Suppressor macrophage (primary cell): ENCODE measurements around the gene CD4.
A peak's percentile ranks its signal among the peaks of the same experiment; 100 is the strongest.

Source experiments
- DNase-seq, 4 experiments: peaks; one replicate each; pipeline ENCODE4 v3.0.0-alpha.2; 2020 to 2022

Gene CD4

DNA sequence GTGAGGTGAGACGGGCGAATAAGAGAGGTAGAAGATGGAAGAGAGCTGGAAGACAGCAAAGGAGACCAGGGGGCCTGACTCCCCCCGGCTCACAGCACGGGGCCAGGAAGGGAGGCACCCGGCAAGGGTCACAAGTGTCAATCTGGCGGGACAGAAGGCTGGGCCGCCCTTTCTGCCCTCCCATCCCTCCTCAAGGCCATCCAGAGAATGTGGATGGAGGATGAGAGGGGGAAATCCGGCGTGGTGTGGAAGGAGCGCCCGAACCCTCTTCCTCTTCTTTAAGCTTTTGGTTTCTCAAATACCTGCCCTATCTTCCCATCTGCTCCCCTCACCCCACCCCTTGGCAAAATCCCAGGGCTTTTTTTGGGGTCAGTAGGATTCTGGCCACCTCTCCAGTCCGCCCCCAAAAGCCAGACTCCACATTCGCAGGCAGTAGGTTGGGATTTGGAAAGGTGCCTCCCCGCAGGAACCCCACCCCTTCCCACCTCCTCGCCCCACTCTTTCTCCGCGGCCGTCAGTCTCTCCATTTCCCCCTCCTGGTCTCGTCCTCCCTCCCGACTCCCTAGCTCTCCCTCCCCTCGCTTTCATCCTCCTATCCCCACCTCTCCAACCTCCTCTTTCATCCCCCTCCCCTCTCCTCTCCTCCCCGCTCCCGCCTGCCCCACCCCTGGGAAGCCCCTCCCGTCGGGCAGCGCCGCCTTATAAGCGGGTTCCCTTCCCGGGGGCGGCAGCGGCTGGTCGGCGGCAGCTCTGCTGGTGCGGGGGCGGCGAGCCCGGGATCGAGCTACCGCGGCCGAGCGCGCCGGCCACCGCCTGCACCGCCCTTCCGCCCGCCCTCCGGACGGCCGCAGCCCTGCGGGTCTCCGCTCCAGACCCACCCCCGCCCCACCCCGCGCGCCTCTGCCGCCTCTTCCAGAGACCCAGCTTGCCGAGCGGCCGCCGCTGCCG is 23.4 kb upstream of the CD4 start, which contains the start of gene PTMS:
TSS of gene PTMS (plus strand) at position 730 of the 948 bp plus-strand sequence. CDS start 343 bp downstream, outside the sequence.
- peak; percentile 36 to 81 (median 66) for DNase-seq

DNA sequence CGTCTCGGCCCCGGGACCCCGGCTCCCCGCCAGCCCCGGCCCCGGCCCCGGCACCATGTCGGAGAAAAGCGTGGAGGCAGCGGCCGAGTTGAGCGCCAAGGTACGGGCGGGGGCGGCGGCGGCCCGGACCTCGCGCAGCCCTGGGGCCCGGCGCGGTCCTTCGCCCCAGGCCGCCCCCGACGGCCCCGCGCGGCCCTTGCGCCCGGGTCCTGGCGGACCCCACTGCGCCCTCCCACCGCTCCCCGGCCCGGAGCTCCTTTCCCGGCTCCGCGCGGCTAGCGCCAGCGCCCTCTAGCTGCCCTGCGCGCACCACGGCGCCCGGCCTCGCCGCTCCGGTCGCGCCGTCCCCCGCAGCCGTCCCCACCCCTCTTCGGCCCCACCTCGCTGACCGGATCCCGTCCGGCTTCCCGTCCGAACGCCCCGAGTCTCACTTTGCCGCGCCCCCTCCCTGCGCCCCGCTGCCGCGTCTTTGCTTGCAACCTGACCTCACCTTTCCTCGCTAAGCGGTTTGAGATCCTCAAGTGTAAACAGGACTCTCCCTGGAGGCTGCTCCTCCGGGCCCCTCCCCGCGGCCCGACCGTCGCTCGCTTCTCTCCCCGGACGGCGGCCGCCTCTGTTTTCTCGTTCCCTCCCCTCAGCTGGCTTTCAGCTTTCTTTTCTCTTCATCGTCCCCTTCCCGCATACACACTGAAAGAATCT is 22.5 kb upstream of the CD4 start:
- DNase-seq: peak; percentile 73 to 92 (median 83)

DNA sequence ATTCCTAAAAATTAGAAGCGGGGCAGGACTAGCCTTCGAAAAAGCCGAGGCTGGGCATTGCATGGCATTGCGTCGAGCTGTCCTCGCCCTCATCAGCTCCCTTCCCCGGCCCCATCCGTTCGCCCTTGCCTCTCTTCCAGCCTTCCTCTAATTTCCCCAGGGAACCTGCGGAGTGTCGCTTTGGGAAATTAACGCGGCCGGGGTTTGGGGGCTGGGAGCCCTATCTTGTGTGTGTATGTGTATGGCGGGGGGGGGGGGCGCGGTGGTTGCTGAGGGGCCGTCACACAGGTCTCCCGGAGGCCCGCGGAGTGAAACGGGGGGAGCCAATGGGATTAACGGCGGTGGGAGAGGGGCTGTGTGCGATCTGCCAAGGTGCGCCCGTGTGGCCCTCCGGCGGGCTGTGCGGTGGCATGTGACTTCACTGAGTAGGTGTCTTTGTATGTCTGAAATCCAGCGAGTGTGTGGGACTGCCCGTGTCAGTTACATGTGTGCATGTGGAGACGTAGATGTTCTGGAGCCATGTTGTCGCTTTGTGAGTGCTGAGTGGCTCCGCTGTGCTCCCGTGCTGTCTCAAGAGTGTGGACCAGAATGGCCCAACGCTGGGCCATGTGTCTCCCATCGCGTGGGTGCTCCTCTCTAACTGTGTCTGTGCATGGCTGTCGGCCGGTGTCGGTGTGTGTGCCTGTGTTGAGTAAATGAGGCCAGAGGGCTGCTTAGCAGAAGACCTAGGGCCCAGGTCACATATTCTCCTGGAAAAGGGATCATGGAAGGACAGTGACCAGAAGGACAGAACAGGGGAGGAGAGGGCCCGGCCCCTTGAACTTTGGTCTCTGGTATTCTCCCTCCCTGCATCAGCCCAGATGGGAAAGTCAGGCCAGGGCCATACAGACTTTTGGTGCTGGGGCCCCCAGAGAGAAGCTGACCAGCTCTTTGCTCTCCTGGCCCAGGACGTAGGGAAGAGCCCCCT is 21.7 kb upstream of the CD4 start:
- no peak for DNase-seq

DNA sequence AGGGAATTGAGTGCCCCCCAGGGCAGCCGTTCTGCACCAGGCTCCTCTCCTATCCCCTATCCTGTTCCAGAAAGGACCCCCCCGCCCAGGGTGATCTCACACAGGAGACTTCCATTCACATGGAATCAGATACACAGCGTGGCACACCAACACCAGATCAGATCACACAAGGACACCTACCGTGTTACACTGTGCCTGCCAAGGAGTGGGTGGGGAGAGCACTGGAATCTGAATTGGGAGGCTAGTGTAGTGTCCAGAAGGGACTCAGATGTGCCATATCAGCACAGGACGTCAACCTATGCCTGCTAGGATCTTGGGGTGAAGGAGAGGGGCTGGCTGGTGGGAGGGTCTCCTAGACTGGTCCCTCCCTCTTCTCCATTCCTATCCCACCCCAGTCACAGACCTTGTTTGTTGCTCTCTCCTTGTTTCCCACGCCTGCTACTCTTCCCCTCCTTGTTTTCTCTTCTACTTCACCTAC is 20.9 kb upstream of the CD4 start:
- DNase-seq: no peak

DNA sequence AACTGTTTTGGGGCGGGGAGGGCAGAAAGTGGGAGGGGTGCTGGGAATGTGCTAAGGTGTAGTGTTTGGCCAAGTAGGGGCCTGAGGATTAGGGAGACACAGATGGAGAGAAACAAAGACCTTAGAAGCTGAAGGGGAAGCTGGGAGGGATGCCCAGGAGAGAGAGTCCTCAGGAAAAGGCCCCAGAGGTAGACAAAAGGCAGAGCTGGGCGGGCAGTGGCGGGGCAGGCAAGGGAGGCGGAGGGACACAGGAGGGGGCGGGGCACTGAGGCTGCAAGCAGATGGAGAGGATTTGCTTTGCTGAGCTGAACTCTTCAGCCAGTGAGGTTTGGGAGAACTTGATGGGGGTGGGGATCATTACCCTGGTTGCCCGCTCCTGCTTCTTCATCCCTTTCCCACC is 20.3 kb upstream of the CD4 start:
- DNase-seq: no peak

DNA sequence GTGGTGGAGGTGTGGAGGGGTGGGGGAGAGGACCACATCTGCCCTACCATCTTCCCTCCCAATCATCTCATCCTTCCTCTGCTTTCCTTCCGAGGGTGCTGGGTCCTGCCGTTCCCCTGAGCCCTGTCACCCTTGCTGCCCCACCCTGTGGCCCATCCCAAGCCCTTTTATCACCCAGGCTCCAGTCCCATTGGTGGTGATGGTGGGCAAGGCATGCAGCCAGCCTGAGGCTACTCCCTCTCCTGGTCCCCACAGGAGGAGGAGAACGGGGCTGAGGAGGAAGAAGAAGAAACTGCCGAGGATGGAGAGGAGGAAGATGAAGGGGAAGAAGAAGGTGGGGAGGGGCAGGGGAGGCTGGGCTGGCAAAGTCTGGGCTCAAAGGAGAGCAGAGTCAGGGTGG is 19.7 kb upstream of the CD4 start:
- DNase-seq: no peak

DNA sequence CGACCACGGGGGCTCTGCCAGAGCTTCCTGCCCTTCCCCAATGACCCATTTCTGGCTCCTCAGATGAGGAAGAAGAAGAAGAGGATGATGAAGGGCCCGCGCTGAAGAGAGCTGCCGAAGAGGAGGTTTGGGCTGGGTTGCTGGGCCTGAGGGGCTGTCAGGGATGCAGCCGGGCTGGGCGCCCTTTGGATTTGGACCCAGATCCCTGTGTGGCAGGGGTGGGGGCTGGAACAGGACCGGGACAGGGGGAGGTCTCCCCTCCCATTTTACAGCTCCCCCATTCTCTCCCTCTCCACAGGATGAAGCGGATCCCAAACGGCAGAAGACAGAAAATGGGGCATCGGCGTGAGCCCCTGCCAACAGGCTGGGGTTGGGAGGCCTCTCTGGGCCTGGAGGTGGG is 19.2 kb upstream of the CD4 start:
- no peak for DNase-seq

DNA sequence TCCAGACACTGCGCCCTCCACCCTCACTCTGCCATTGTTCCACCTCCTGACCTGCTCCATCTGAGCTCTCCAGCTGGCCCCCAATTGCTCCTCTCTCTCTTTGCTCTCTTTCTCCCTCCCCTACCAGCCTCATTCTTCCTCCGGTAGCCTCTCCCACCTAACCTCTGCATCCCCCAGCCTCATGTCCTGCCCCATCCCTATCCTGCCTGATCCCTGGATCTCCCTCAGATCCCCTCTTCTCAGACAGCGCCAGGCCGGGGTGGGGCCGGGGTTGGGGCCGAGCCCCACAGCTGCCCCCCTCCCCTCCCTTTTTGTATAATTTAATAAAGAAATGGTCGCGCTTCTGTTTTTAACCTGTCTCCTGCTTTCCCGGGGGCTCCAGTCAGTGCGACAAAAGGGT is 18.7 kb upstream of the CD4 start:
- DNase-seq: no peak

DNA sequence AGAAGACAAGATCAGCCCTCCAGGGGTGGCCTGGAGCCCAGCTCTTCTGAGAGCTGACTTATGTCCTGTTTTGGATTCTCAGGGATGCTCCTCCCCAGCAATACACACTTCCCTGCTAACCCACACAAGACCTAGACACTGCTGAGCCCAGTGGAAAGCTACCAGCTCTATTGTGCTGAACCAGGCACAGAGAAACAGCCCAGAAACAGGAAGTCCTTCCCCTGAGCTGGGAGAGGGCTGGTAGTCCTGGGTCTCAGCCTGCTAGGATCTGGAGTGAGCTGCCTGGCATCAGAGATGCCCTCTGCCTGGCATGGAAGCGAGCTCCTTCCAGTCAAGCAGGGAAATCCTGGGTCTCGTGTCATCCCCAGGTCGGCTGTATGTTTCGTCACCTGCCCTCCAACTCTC is 18.2 kb upstream of the CD4 start:
- DNase-seq: peak; percentile 86 to 95 (median 92)

DNA sequence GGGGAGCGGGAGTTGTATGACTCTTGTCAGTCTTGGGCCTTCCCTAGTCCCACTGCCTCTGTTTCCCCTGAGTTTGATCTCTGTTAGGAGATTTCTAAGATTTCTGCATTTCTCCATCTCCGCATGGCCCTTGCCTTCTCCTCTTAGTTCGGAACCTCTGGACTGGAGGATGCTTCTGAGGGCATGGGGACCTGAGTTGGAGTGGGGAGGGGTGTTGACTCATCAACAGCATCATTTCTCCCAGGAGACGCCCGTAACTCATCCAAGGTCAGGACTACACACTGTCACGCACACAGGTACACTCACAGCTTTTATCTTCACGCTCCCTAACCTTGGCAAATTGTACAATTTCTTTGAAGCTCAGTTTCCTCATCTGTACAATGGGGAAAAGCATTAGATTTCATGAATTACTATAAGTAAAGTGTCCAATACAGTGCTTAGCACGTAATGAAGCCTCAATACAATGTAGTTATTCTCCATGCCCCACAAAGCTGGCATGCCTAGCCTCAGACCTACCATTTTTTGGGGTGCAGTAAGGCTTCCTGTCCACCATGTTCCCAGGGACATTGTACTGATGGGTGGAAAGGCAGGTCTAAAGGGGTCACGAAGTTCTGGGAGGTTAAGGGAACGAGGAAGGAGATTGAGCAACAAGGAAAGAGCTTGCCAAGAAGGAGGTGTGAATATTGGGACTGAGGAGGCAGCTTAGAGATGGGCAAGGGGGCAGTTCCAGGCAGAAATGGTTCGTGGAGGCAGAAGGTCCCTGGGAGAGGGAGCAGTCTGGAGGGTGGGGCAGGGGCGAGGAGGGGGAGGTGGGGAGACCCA is 17.6 kb upstream of the CD4 start:
- DNase-seq: no peak

DNA sequence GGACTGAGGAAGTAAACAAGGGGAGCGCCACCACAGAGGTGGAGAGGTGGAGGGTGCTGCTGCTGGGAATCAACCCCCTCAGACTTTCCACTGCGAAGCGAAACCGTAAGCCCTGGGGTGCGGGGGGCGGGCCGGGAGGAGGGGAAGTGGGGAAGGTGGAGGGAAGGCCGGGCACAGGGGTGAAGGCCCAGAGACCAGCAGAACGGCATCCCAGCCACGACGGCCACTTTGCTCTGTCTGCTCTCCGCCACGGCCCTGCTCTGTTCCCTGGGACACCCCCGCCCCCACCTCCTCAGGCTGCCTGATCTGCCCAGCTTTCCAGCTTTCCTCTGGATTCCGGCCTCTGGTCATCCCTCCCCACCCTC is 17.0 kb upstream of the CD4 start, which contains the start of gene LAG3:
TSS of gene LAG3 (plus strand) at position 190 of the 365 bp plus-strand sequence. CDS start 333 bp downstream, outside the sequence.
- peak in 1 of 4 experiments; percentile 32 for DNase-seq

DNA sequence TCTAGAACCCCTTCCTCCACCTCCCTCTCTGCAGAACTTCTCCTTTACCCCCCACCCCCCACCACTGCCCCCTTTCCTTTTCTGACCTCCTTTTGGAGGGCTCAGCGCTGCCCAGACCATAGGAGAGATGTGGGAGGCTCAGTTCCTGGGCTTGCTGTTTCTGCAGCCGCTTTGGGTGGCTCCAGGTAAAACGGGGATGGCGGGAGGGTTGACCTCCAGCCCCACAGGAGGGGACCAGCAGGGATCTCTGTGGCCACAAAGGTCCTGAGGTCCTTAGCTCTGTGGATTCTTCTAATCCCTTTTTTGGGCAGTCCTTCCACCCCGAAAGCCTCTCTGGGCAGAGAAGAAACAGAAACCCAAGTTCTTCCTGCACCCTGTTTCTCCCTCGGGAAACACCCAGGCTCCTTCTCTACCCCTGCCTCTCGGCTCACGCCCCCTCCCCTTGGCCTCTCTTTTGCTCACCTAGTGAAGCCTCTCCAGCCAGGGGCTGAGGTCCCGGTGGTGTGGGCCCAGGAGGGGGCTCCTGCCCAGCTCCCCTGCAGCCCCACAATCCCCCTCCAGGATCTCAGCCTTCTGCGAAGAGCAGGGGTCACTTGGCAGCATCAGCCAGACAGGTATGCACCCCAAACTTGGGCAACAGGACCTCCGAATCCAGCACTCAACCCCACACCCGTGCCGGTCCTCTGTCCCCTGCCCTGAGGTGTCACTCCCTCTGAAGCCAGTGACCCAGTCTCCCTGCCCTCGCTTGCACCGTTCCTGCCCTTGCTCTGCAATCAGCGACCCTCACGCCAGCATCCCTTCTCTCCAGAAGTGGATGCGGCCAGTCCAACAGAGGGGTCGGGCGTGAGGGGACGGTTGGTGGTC is 16.4 kb upstream of the CD4 start:
- no peak for DNase-seq

DNA sequence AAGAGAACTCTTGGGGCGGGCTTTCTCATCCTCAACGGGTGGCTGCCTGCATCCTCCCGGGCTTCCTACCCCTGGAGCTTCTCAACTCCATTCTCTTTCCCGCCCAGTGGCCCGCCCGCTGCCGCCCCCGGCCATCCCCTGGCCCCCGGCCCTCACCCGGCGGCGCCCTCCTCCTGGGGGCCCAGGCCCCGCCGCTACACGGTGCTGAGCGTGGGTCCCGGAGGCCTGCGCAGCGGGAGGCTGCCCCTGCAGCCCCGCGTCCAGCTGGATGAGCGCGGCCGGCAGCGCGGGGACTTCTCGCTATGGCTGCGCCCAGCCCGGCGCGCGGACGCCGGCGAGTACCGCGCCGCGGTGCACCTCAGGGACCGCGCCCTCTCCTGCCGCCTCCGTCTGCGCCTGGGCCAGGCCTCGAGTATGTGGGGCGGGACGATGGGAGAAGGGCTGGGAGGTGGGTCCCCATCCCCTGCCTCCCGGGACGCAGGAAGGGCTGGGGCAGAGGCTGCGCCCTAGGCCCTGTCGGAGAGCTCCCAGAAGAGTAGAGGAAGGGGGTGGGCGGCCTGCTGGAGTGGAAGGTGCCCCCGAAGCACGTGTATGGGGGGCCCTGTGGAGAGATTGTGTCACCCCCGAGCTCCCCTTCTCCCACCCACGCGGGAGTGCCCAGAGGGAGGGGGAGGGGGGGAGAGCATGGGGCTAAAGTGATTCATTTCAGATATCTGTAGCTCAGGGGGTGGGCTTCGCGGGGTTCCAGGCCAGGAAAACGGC is 15.6 kb upstream of the CD4 start:
- DNase-seq: no peak

DNA sequence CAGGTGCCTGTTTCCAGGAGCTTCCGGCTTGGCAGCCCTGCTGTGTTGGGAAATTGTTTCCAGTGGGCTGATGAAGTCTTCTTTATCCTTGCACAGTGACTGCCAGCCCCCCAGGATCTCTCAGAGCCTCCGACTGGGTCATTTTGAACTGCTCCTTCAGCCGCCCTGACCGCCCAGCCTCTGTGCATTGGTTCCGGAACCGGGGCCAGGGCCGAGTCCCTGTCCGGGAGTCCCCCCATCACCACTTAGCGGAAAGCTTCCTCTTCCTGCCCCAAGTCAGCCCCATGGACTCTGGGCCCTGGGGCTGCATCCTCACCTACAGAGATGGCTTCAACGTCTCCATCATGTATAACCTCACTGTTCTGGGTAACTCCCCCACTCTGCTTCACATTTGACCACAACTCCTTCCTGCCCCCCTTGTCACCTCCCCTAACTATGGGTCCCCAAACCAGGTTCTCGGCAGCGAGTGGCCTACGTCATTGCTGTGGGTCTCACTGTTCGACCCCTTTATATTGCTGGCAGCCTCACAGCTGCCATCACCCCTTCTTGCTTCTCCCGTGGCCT is 14.7 kb upstream of the CD4 start:
- no peak for DNase-seq

DNA sequence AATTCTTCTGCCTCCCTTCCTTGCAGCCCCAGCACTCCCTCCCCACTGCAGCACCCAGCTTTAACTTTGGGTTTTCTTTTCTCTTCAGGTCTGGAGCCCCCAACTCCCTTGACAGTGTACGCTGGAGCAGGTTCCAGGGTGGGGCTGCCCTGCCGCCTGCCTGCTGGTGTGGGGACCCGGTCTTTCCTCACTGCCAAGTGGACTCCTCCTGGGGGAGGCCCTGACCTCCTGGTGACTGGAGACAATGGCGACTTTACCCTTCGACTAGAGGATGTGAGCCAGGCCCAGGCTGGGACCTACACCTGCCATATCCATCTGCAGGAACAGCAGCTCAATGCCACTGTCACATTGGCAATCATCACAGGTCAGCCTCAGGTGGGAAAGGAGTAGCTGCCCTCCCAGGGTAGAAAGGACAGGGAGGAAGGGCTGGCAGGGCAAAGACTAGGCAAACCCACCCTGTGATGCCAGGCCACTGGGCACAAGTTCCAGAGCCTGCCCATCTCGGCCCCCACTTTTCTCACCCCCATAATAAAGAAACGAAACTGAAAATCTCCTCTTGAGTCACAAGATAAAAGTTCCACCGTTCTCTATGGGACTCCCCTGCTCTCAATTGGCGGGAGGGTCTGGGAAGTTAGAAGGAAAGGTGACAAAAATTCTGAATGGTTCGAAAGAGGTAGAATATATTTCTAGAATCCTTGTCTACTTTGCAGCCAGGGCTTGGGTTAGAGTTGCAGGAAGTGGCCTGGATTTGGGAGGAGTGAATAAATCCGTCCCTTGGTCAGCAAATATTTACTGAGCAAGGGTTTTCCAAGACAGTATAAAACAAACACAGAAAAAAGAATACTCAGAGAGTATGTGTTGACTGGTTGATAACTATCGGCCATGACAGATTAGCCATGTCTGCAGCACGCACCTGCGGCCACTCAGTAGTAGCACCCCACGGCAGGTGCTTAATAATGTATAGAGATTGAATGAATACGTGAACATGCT is 13.8 kb upstream of the CD4 start:
- no peak for DNase-seq

DNA sequence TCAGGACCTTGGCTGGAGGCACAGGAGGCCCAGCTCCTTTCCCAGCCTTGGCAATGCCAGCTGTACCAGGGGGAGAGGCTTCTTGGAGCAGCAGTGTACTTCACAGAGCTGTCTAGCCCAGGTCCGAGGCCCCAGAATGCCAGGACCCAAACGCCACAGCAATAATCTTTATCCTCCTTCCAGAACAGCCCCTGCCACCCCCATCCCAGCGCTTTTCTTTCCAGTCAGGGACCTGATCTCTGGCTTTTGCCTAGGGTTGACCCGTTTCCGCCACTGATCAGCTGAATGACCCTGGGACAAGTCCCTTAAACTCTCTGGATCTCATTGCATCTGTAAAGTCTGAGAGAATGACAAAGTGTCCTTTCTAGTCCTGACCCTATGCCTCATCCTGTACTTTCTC is 11.9 kb upstream of the CD4 start:
- DNase-seq: no peak

DNA sequence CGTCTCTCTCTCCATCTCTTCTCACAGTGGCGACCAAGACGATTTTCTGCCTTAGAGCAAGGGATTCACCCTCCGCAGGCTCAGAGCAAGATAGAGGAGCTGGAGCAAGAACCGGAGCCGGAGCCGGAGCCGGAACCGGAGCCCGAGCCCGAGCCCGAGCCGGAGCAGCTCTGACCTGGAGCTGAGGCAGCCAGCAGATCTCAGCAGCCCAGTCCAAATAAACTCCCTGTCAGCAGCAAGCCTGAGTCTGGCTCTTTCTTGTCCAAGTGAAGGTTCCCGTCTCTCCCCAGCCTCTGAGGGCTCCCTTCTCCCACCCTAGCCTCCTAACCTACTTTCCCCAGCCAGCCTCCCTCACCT is 11.1 kb upstream of the CD4 start:
- peak in 2 of 4 experiments; percentile 45 for DNase-seq
